Natural killer cell treated with Interleukin-12 subunit alpha and Interleukin-12 subunit beta and Interleukin-15 and Interleukin-18, amount 100 ng/mL, for 72 hours (primary cell): ENCODE measurements around the gene RETN. TPM values are rescaled to one million over a fixed set of nuclear protein-coding genes. Genes with fewer than 3 reads are reported as not detected.

Experiments used
- ATAC-seq, 2 donors: fragments of 150-1000 bp; cut with Tn5 transposase in 1 of 2; sonication (Bioruptor Pico), chemical (Tn5 transposase) in 1 of 2; 2 replicates each; pipeline ENCODE4 v1.10.0; 2021
- DNase-seq: peaks from one replicate; pipeline ENCODE4 v3.0.0; 2022; ENCODE audit warnings: low spot score
- H3K27ac Mint-ChIP-seq, 2 donors: 1 replicate in 1 of 2; 2 replicates in 1 of 2; pipeline ENCODE4 v1.8.0; 2022; ENCODE audit warnings: mixed read lengths in 2 of 2, mild to moderate bottlenecking in 1 of 2, moderate library complexity in 1 of 2
- H3K27me3 Mint-ChIP-seq, 2 donors: 1 replicate in 1 of 2; 2 replicates in 1 of 2; pipeline ENCODE4 v1.8.0; 2022; ENCODE audit warnings: mixed read lengths in 2 of 2
- H3K36me3 Mint-ChIP-seq: one replicate; pipeline ENCODE4 v1.8.0; 2022; ENCODE audit warnings: mixed read lengths
- H3K4me1 Mint-ChIP-seq, 2 donors: 1 replicate in 1 of 2; 2 replicates in 1 of 2; pipeline ENCODE4 v1.8.0; 2022; ENCODE audit warnings: low read depth in 2 of 2, mixed read lengths in 2 of 2, mild to moderate bottlenecking in 1 of 2
- H3K4me3 Mint-ChIP-seq: one replicate; pipeline ENCODE4 v1.8.0; 2022; ENCODE audit warnings: mixed read lengths
- H3K9me3 Mint-ChIP-seq: 2 replicates; pipeline ENCODE4 v1.8.0; 2022; ENCODE audit warnings: mixed read lengths
- total RNA-seq, 2 donors: library from RNA; stranded (reverse); gene quantifications; one replicate each; pipeline ENCODE4 v1.2.3, GENCODE V29; 2022

RETN gene
- total RNA-seq, 2 donors from 2014 or later, result not detected

DNA sequence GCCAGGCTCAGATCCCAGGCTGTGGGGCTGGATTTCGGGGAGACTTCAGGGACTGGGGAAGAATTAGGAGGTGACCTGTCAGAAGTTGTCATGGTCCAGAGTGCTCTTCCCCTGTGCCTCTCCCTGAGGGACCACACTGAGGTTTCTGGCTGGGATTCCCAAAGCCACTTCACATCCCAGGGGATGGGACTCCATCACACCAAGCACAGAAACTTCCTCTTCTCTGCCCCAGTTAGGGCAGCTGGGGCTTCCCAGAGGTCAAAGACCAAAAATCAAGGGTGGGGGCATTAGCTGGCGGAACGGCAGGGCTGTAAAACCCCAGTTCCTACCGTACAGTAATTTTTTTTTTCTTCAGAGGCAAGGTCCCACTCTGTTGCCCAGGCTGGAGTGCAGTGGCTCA is 25.6 kb downstream of the RETN start:
- Mint-ChIP-seq H3K9me3 (no peaks in the 10 kb centered on the region), H3K4me3 (no peak overlapping the region), H3K27me3 (peaks cover 7 to 12% of the 10 kb centered on the region in 2 donors), H3K27ac (no peak overlapping the region), H3K4me1 (peaks cover 5 to 8% of the 10 kb centered on the region in 2 donors), H3K36me3 (no peaks in the 10 kb centered on the region)
- ATAC-seq (no peak), DNase-seq (no peak)

DNA sequence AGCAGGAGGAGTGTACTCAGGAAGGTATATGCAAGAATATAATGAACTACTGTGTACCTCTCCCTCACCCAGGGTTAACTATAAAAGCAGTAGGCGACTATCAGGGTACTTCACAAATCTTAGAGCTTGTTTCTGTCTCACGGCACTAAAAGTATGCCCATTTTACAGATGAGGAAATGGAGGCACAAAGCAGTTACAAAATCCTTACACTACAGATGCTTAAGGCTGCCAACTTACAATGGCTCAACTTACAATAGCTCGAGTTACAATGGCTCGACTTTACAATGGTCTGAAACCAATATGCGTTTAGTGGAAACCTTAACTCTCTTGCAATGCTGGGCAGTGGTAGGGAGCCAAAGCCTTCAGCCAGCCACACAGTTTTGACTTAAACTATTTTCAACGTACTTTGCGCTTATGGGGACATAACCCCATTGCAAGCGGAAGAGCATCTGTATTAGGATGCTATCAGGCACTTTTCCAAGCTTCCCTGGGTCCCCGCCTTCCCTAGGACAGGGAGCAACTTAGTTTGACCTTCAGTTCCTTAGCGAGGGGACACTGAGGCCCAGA is 29.0 kb downstream of the RETN start:
- no peak overlapping the region for H3K4me3 Mint-ChIP-seq
- no peaks in the 10 kb centered on the region for H3K36me3 Mint-ChIP-seq
- H3K27me3 Mint-ChIP-seq, result peaks cover 15 to 20% of the 10 kb centered on the region in 2 donors
- ATAC-seq (no peak), DNase-seq (no peak)
- no peaks in the 10 kb centered on the region for H3K9me3 Mint-ChIP-seq
- H3K4me1 Mint-ChIP-seq, result peaks cover 9 to 12% of the 10 kb centered on the region in 2 donors
- H3K27ac Mint-ChIP-seq, result no peak overlapping the region

DNA sequence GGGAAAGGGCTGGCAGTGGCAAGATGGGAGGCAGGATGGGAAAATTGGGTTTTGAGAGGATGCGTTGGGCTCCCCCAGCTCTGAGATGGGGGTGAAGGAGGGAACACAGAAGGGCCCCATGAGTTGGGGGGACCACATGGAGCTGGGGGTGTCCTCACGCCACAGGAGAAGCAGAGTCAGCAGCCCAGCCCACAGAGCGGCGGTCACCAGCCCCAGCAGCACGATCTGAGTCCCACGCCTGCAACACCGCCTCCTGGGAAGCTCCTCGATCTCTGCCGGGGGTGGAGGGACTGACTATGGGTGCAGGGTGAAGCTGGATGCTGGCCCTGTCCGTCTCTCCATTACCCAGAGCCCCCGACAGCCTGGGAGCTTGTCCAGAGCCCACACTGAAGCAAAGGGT is 29.7 kb downstream of the RETN start:
- Mint-ChIP-seq H3K36me3 (no peaks in the 10 kb centered on the region), H3K4me1 (peaks cover 9 to 12% of the 10 kb centered on the region in 2 donors), H3K4me3 (no peak overlapping the region), H3K27me3 (peaks cover 17 to 20% of the 10 kb centered on the region in 2 donors), H3K9me3 (no peaks in the 10 kb centered on the region), H3K27ac (no peak overlapping the region)
- ATAC-seq (no peak), DNase-seq (no peak)

DNA sequence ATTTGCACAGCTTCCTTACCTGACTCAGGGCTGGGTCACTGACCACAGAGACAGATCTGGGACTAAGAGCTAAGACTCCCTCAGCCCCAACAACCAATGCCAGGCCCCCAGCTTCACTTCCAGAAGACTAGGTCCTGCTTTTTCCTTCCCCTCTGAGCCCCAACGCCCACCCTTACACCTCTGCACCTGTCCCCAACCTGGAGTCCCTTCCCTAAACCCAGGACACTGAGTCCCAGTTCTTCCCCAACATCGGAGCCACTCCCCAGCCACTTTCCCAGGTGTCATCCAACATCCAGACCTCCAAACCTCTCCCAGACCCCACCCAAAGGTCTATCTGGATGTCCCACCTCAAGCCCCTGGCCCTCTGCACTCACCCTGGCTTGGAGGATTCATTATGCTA is 30.2 kb downstream of the RETN start:
- Mint-ChIP-seq H3K27ac (no peak overlapping the region), H3K36me3 (no peaks in the 10 kb centered on the region), H3K4me3 (no peak overlapping the region), H3K9me3 (no peaks in the 10 kb centered on the region), H3K4me1 (peaks cover 9 to 12% of the 10 kb centered on the region in 2 donors), H3K27me3 (peaks cover 22 to 23% of the 10 kb centered on the region in 2 donors)
- DNase-seq (no peak), ATAC-seq (no peak)

DNA sequence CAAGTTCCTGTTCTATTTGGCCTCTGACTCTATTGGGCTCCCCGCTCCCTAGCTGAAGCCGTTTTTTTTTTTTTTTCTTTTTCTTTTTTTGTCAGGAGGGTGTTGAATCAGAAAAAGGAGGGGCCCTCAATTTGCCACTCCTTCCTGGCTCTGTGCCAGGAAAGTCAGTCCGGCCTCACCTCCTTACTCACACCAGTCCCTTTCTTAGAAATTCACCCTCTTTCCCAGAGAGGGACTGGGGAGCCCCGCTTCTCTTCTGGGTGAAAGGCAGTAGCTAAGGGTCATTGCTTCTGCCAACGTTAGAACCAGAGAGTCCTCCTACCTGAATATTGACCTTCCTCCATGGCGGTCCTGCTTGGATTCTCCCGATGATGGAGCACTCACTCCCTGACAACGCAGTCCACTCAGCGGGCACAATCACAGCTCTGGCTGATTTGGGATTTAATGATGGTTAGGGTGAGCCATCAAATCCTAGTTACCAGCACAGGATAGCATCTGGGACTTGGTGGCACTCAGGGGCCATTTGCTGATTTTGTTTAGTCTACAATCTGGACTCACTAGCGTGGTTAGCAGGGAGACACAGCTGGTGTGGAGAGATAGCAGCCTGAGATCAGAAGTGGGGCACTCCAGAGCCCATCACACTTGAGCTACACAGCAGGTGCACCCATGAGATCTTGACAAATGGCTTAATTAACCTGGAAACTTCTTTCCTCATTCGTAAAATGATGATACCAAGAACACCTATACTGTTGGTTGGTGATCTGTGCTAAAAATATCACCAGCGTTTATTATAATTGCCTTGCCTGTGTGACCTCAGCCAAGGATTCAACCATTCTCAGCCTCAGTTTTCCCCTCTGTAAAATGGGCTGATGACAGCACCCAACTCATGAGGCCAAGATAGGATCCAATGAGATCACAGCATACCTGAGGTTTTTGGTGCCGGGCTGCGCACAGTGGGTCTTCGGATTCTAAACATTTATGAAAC is 30.9 kb downstream of the RETN start:
- no peaks in the 10 kb centered on the region for H3K9me3 Mint-ChIP-seq
- H3K36me3 Mint-ChIP-seq, result no peaks in the 10 kb centered on the region
- peak in 1 of 2 donors; percentile 53 for ATAC-seq
- no peak for DNase-seq
- no peak overlapping the region for H3K4me3 Mint-ChIP-seq
- H3K27ac Mint-ChIP-seq, result peak overlapping the region in 1 of 2 donors; percentile 35
- H3K27me3 Mint-ChIP-seq, result peaks cover 23% of the 10 kb centered on the region in 2 donors
- H3K4me1 Mint-ChIP-seq, result peaks cover 9 to 14% of the 10 kb centered on the region in 2 donors

DNA sequence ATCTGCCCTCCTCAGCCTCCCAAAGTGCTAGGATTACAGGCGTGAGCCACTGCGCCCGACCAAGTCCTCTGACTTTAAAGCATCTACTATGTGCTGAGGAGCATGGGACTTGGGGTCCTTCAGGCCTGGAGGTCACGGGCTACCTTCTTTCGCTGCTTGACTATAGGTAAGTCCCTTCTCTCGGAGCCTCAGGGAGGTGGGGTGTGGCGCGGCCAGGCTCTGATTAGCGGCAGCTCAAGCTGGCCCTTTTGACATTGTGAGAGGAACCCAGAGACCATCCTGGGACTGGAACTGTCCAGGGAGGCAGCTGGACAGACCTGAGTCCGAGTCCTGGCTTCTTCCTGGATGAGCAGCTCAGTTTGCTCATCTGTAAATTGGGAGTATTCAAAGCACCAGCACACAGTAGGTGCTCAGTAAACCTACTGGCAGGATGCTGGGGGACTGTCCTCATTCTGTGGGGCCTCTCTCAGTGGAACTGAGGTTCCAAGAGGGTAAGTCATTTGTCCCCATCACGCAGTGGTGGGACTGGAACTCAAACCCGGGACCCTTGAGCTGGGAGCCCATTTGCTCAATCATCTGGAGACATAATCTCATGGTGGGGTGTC is 32.3 kb downstream of the RETN start:
- Mint-ChIP-seq H3K36me3 (no peaks in the 10 kb centered on the region), H3K4me3 (no peak overlapping the region), H3K4me1 (peaks cover 17 to 25% of the 10 kb centered on the region in 2 donors), H3K9me3 (no peaks in the 10 kb centered on the region), H3K27ac (no peak overlapping the region), H3K27me3 (peaks cover 23 to 26% of the 10 kb centered on the region in 2 donors)
- ATAC-seq, result no peak
- no peak for DNase-seq

DNA sequence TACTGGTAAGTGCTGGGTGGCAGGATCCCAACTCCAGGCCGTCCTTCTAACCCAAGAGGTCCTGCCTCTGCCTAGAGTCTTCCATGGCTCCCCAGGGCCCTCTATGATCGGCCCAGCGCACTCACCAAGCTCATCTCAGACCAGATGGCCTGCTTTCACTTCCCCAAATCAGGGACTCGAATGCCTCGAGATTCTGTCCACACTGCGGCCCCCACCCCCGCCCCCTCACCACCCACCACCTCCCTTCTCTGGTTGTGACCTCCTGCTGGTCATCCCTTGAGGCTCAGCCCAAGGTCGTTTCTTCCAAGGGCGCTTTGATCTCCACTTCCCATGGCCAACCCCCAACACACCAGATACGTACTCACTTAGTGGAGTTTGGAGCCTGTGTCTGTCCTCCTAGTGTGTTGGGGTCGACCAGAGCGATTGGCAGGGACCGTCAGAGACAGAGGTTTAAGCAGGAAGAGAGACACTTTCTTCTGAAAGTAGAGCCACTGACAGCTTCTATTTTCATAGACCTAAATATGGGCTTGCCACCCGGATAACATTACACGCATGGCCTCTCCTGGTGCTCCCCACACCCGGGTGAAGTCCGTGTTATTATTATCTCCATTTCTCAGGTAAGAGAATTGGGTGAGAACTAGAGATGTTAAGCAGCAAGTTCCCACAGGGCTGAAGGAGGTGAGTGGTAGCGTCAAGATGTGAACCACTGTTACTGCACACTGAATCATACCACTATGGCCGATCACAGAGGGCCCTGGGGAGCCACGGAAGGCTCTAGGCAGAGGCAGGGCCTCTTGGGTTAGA is 33.0 kb downstream of the RETN start, which contains the start of gene FCER2:
Gene FCER2, minus strand, starts transcription at position 478 of the 804 bp plus-strand sequence. CDS start 2,371 bp downstream, outside the sequence.
- no peaks in the 10 kb centered on the region for H3K36me3 Mint-ChIP-seq
- peak within 1 kb of the TSS in 1 of 2 donors; percentile 9 for H3K27ac Mint-ChIP-seq
- H3K4me1 Mint-ChIP-seq, result peaks cover 24 to 29% of the 10 kb centered on the region in 2 donors
- DNase-seq (no peak), ATAC-seq (no peak)
- H3K9me3 Mint-ChIP-seq, result no peaks in the 10 kb centered on the region
- no peak within 1 kb of the TSS for H3K4me3 Mint-ChIP-seq
- H3K27me3 Mint-ChIP-seq, result peaks cover 23 to 25% of the 10 kb centered on the region in 2 donors

DNA sequence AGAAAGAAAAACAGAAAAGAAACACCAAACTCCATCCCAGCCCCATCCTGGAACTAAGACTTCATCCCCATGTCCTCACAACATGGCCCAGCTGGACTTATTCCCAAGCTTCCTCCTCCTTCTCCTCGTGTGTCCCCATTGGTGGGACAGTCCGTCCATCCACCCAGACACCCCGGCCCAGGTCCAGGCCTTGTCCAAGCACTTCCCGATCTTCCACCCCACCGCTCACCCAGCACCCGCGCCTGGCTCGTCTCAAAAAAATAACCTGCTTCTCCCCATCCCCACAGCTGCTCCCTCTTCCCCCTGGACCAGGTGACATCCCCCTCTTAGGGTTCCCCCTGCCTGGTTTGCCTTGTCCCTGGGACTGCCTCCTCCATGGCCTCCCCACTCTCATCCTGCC is 34.5 kb downstream of the RETN start:
- Mint-ChIP-seq H3K27ac (no peak overlapping the region), H3K9me3 (no peaks in the 10 kb centered on the region), H3K36me3 (no peaks in the 10 kb centered on the region), H3K4me3 (no peak overlapping the region), H3K4me1 (peaks cover 25 to 29% of the 10 kb centered on the region in 2 donors), H3K27me3 (peaks cover 23% of the 10 kb centered on the region in 2 donors)
- no peak for ATAC-seq
- DNase-seq, result no peak

DNA sequence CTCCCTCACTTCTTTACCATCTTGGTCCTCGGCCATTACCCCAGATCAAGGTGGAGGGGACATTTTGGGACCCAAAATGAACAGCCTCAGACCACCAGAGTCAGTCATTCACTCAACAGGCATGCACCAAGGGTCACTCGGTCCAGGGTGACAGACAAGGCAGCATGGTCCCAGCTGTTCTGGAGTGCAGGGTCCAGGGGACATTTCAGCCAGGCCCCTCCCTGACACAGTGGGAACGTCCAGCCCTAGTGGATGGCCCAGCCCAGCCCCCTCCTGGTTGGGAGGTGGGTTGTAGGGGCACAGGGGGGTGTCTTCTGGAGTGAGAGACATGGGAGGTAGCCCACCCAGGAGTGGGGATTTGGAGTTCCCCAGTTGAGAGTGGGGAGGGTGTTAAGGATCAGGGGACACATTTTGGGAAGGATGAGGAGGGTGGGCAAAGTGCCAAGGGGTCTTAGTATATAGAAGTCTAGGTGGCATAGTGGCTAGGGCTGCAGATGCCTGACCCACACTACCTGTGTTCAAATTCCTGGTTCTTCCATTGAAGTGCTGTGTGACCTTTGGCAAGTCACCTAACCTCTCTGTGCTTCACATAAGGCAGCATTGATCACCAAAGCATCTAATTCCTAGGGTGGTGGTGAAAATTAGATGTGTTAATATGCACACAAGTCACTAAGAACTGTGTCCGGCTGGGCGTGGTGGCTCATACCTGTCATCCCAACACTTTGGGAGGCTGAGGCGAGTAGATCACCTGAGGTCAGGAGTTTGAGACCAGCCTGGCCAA is 35.6 kb downstream of the RETN start:
- ATAC-seq (no peak), DNase-seq (no peak)
- Mint-ChIP-seq H3K4me1 (peaks cover 21 to 24% of the 10 kb centered on the region in 2 donors), H3K36me3 (no peaks in the 10 kb centered on the region), H3K27ac (no peak overlapping the region), H3K9me3 (no peaks in the 10 kb centered on the region), H3K4me3 (no peak overlapping the region), H3K27me3 (peaks cover 16 to 17% of the 10 kb centered on the region in 2 donors)

DNA sequence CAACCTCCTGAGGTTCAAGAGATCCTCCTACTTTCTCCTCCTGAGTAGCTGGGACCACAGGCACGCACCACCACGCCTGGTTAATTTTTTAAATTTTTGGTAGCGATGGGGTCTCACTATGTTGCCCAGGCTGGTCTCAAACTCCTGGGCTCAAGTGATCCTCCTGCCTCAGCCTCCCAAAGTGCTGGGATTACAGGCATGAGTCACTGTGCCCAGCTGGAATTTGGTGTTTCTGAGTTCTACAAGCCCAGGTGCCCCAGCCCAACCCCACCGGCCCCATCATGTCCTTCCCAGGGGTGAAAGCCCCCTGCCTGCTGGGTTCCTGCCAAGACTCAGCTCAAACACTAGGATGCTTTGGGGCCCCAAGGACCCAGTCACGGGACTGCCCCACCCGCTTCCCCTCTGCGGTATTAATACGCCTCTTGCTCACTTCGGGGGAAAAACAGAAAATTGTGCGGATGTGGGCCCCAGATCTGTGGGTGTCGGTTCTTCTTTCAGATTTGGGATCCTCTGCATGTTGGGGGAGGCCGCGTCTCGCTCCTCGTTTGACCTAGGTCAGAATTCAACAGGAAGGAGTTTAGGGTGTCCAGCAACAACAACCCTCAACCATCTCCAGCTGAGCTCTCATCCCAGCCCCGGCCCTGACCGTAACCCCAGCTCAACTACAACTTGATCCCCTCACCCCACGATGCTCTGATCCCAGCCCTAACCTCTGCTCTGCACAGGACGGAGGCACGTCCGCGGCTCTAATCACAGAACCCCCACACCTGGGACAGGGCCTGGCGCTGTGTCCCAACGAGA is 36.7 kb downstream of the RETN start:
- Mint-ChIP-seq H3K27me3 (peaks cover 8 to 14% of the 10 kb centered on the region in 2 donors), H3K36me3 (no peaks in the 10 kb centered on the region), H3K4me1 (peaks cover 16 to 20% of the 10 kb centered on the region in 2 donors), H3K4me3 (peak overlapping the region; percentile 60), H3K27ac (peak overlapping the region in 1 of 2 donors; percentile 76), H3K9me3 (no peaks in the 10 kb centered on the region)
- DNase-seq, result peak; percentile 82
- peak; percentile 83 to 88 for ATAC-seq

DNA sequence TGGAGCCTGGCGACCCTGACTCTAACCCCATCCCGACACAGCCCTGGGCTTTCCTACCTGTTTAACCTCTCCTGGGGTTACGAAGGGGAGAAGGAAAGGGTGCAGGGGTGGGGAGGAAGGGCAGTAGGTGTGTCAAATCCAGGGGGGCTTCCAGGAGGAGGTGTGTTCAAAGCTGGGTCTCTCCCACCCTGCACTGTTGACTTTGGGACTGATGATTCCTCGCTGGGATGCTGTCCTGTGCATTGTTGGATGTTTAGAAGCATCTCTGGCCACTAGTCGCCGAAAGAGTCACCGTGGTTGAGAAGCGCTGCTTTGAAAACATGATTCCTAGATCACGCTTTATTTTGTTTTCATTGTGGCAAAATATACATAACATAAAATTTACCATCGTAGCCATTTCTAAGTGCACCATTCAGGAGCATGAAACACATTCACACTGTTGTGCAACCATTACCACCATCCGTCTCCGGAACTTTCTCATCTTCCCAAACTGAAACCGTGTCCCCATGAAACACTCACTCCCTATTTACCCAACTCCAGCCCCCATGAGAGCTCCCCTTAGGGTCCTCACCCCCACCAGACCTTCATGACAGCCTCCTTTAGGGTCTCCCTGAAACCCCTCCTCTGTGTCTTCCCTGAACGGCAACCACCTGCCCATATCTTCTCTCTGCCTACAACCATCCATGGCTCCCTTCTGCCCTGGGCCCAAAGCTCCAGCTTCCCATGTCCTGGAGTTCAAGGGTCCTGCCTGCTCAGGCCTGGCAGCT is 37.5 kb downstream of the RETN start:
- Mint-ChIP-seq H3K9me3 (no peaks in the 10 kb centered on the region), H3K4me3 (peak overlapping the region; percentile 60)

More for the DNA sequence above, 37.5 kb downstream of the RETN start:
- Mint-ChIP-seq H3K27ac (peak overlapping the region; percentile 17 to 76), H3K36me3 (no peaks in the 10 kb centered on the region), H3K4me1 (peaks cover 16 to 20% of the 10 kb centered on the region in 2 donors), H3K27me3 (peaks cover 8 to 16% of the 10 kb centered on the region in 2 donors)
- no peak for DNase-seq
- no peak for ATAC-seq
